PC-3 (cell line): ENCODE measurements around the gene EGFLAM. TPM values are rescaled to one million over a fixed set of nuclear protein-coding genes. Genes with fewer than 3 reads are reported as not detected.

Experiments used
- ATAC-seq: fragments of 200-7000 bp; cut with Tn5 transposase; 2 replicates; pipeline ENCODE4 v1.9.1; 2020; ENCODE audit warnings: mild to moderate bottlenecking, moderate library complexity
- BruUV-seq: library from RNA; stranded (reverse); fragments of 400-500 nt; replicated peaks from 2 replicates; lab custom pipeline; 2021; lab: Mats Ljungman, UMichigan
- CTCF ChIA-PET: fragments of 300-600 bp; sonication (Branson Sonifier 250); formaldehyde crosslinking; loops from one replicate; lab custom pipeline; 2022; ENCODE audit warnings: antibody characterized with exemption; lab: Charles Lee
- POLR2A ChIA-PET: fragments of 300-600 bp; sonication (Branson Sonifier 250); formaldehyde crosslinking; loops from one replicate; lab custom pipeline; 2022; ENCODE audit warnings: antibody characterized with exemption; ENCODE audit not compliant: unreplicated experiment; lab: Charles Lee
- DNase-seq: peaks from one replicate; pipeline ENCODE4 v3.0.0-alpha.2; 2015
- H2AFZ ChIP-seq: fragments of 300-600 bp; sonication (generic); 2 replicates; pipeline ENCODE4 v1.6.0; 2016; ENCODE audit warnings: antibody characterized with exemption, low read length
- H3F3A ChIP-seq: fragments of 300-600 bp; sonication (generic); one replicate; pipeline ENCODE4 v1.6.0; 2017; ENCODE audit warnings: antibody characterized with exemption, low read length, control low read depth, mild to moderate bottlenecking; ENCODE audit not compliant: unreplicated experiment
- H3K27ac ChIP-seq: fragments of 300-600 bp; sonication (generic); 2 replicates; pipeline ENCODE4 v1.5.1; 2016; ENCODE audit warnings: mild to moderate bottlenecking, low read length
- H3K27me3 ChIP-seq: fragments of 300-600 bp; sonication (generic); 2 replicates; pipeline ENCODE4 v1.6.1; 2016; ENCODE audit warnings: low read length, mixed read lengths
- H3K36me3 ChIP-seq: fragments of 300-600 bp; sonication (generic); 2 replicates; pipeline ENCODE4 v1.6.1; 2016; ENCODE audit warnings: low read depth, mixed run types, low read length, mixed read lengths
- H3K4me1 ChIP-seq: fragments of 300-600 bp; sonication (generic); 2 replicates; pipeline ENCODE4 v1.5.1; 2016; ENCODE audit warnings: low read length; ENCODE audit not compliant: insufficient read depth
- H3K4me2 ChIP-seq: fragments of 300-600 bp; sonication (generic); 2 replicates; pipeline ENCODE4 v1.6.0; 2016; ENCODE audit warnings: low read length
- H3K4me3 ChIP-seq: fragments of 300-600 bp; sonication (generic); 2 replicates; pipeline ENCODE4 v1.5.1; 2016; ENCODE audit warnings: mild to moderate bottlenecking, low read length, mixed read lengths
- H3K79me2 ChIP-seq: fragments of 300-600 bp; sonication (generic); 2 replicates; pipeline ENCODE4 v1.6.1; 2017; ENCODE audit warnings: low read length, mixed read lengths
- H3K9ac ChIP-seq: fragments of 300-600 bp; sonication (generic); 2 replicates; pipeline ENCODE4 v1.6.0; 2016; ENCODE audit warnings: mild to moderate bottlenecking, low read length
- H3K9me2 ChIP-seq: fragments of 300-600 bp; sonication (generic); replicated peaks from 2 replicates; pipeline ENCODE4 v1.6.1; 2016; ENCODE audit warnings: mixed run types, low read length, mixed read lengths
- H3K9me3 ChIP-seq: fragments of 300-600 bp; sonication (generic); 2 replicates; pipeline ENCODE4 v1.6.1; 2016; ENCODE audit warnings: low read length, mixed read lengths
- H4K20me1 ChIP-seq: fragments of 300-600 bp; sonication (generic); 2 replicates; pipeline ENCODE4 v1.6.1; 2016; ENCODE audit warnings: low read length, mixed read lengths
- CTCF ChIP-seq: fragments of 300-600 bp; sonication (generic); conservative IDR thresholded peaks from 2 replicates; pipeline ENCODE4 v1.5.1; 2017; ENCODE audit warnings: antibody characterized with exemption, low read depth, mild to moderate bottlenecking, low read length
- EZH2 ChIP-seq: fragments of 300-600 bp; sonication (generic); IDR thresholded peaks from one replicate; pipeline ENCODE4 v1.6.1; 2017; ENCODE audit warnings: antibody characterized with exemption, mild to moderate bottlenecking, low read length; ENCODE audit not compliant: unreplicated experiment
- EZH2phosphoT487 ChIP-seq: fragments of 300-600 bp; sonication (generic); IDR thresholded peaks from 2 replicates; pipeline ENCODE4 v1.6.1; 2018; ENCODE audit warnings: mild to moderate bottlenecking, antibody characterized with exemption, low read length, borderline replicate concordance
- intact Hi-C: fragments of 100-400 bp; cut with micrococcal nuclease; formaldehyde crosslinking; loops from 2 replicates; pipeline ENCODE4 v1.9.0; 2023
- total RNA-seq: library from RNA; depleted of rRNA; stranded (reverse); fragments of >200 nt; gene quantifications from 2 replicates; pipeline ENCODE4 v1.2.3, GENCODE V29; 2014

The EGFLAM gene
- total RNA-seq, 1 experiment from 2014 or later, result not detected

- Histone ChIP-seq H3K27ac (no peak overlapping the region), H2AFZ (no peak overlapping the region), H3K4me2 (no peak overlapping the region), H3K4me1 (no peaks in the 10 kb centered on the region), H4K20me1 (no peaks in the 10 kb centered on the region), H3K27me3 (peaks cover 81% of the 10 kb centered on the region), H3K9ac (no peak overlapping the region), H3F3A (no peaks in the 10 kb centered on the region), H3K9me3 (no peaks in the 10 kb centered on the region), H3K9me2 (no peaks in the 10 kb centered on the region), H3K4me3 (no peak overlapping the region), H3K36me3 (no peaks in the 10 kb centered on the region), H3K79me2 (no peaks in the 10 kb centered on the region)
- TF ChIP-seq EZH2phosphoT487 (no peak), CTCF (no peak), EZH2 (no peak)
- intact Hi-C loops, result no loop called here
- ChIA-PET CTCF (no interaction called here), POLR2A (no interaction called here)
- BruUV-seq, result no TSS peak
- DNase-seq (no peak), ATAC-seq (no peak)
Measured at GRCh38 chr5:38263983-38264382, 5.6 kb downstream of the EGFLAM start.

- Histone ChIP-seq H3K9me2 (no peaks in the 10 kb centered on the region), H3K27ac (no peak overlapping the region), H2AFZ (0 out of 2 replicates have a peak overlapping the region, but pooled peaks have one; percentile 30), H3K79me2 (no peaks in the 10 kb centered on the region), H3K9me3 (no peaks in the 10 kb centered on the region), H3K36me3 (no peaks in the 10 kb centered on the region), H3F3A (no peaks in the 10 kb centered on the region), H3K27me3 (peaks cover 64% of the 10 kb centered on the region), H3K4me3 (no peak overlapping the region), H4K20me1 (no peaks in the 10 kb centered on the region), H3K9ac (no peak overlapping the region), H3K4me2 (0 out of 2 replicates have a peak overlapping the region, but pooled peaks have one; percentile 10), H3K4me1 (no peaks in the 10 kb centered on the region)
- ChIA-PET POLR2A (no interaction called here), CTCF (interaction anchor here (0.6 kb wide), 1 partner anchor 9 kb away, joined by 3 read pairs; no protein-coding TSS in a partner anchor)
- peak; percentile 86 for DNase-seq
- intact Hi-C loops, result loop anchor here (1.0 to 5.0 kb wide), 2 partner anchors 139 to 547 kb away; no protein-coding TSS in a partner anchor
- no TSS peak for BruUV-seq
- ATAC-seq, result peak; percentile 98
- TF ChIP-seq EZH2phosphoT487 (no peak), EZH2 (no peak), CTCF (peak; percentile 94)
Measured at GRCh38 chr5:38265546-38266179, 7.3 kb downstream of the EGFLAM start.

DNA sequence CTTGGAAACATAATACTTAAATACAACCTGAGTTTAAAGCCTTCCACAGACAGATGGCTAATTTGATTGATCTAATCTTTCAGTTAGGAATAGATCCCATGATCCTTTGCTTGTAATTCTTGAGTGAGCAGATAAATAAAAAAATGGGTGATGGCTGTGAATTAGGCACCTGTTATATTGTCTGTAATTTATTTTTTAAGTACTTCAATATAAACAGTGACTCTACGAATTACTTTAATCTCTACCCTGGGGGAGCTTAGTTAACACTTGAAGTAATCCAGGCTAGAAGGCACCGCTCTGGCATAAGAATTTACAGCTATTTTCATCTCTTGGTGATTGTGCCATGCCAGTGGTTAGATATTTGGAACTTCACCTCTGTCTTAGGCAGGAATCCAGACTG lies 9.0 kb downstream of the EGFLAM start:
- H3K79me2 ChIP-seq, result no peaks in the 10 kb centered on the region
- BruUV-seq, result no TSS peak
- peaks cover 50% of the 10 kb centered on the region for H3K27me3 ChIP-seq
- CTCF ChIA-PET, result no interaction called here
- ATAC-seq (no peak), DNase-seq (no peak)
- H4K20me1 ChIP-seq, result no peaks in the 10 kb centered on the region
- H3K27ac ChIP-seq, result no peak overlapping the region
- intact Hi-C loops, result loop anchor here (5.0 kb wide), 1 partner anchor 545 kb away; no protein-coding TSS in a partner anchor
- TF ChIP-seq CTCF, result no peak
- no peak for TF ChIP-seq EZH2
- no peak for TF ChIP-seq EZH2phosphoT487
- no peaks in the 10 kb centered on the region for H3K9me2 ChIP-seq
- no peak overlapping the region for H3K4me3 ChIP-seq
- H3K36me3 ChIP-seq, result no peaks in the 10 kb centered on the region
- no peak overlapping the region for H2AFZ ChIP-seq
- H3F3A ChIP-seq, result no peaks in the 10 kb centered on the region
- no peak overlapping the region for H3K9ac ChIP-seq
- H3K9me3 ChIP-seq, result no peaks in the 10 kb centered on the region
- H3K4me1 ChIP-seq, result no peaks in the 10 kb centered on the region
- no peak overlapping the region for H3K4me2 ChIP-seq
- POLR2A ChIA-PET, result no interaction called here
